ENCODE results near the gene SH3RF2. TPM values are rescaled to one million over a fixed set of nuclear protein-coding genes. Genes with fewer than 3 reads are reported as not detected.
A peak's percentile ranks its signal among the peaks of the same experiment; 100 is the strongest.

SH3RF2 gene
- polyA plus RNA-seq, 3 donors = not detected

GRCh38 chr5:145981589-145982571 lies 45.5 kb downstream of the SH3RF2 start:
- Histone ChIP-seq H3K9ac (ENCODE audit: insufficient read depth, low read length, poor library complexity, severe bottlenecking) (no peak overlapping the region), H3K27ac (ENCODE audit: low read depth in 1 of 2, low read length in 2 of 2) (peak overlapping the region in 1 of 2 donors; percentile 1), H3K4me1 (ENCODE audit: control insufficient read depth in 1 of 2, insufficient read depth in 2 of 2, low read length in 2 of 2) (peaks cover 44 to 46% of the 10 kb centered on the region in 2 donors), H3K36me3 (replicated peaks in 1 of 2; ENCODE audit: control insufficient read depth in 1 of 2, insufficient read depth in 2 of 2, low read length in 2 of 2) (no peaks in the 10 kb centered on the region), H3K4me2 (replicated peaks; ENCODE audit: extremely low read depth, low read length, poor library complexity, severe bottlenecking) (no peak overlapping the region), H2AFZ (ENCODE audit: insufficient read depth, low read depth, low read length, poor library complexity, severe bottlenecking) (no peak overlapping the region), H3K79me2 (ENCODE audit: insufficient read depth, low read length) (no peaks in the 10 kb centered on the region), H3K4me3 (replicated peaks in 1 of 3; ENCODE audit: low read depth in 2 of 3, low read length in 3 of 3) (no peak overlapping the region), H3K9me3 (replicated peaks in 1 of 2; ENCODE audit: control insufficient read depth in 1 of 2, insufficient read depth in 1 of 2, low read length in 2 of 2) (no peaks in the 10 kb centered on the region), H3K27me3 (ENCODE audit: control insufficient read depth in 2 of 2, insufficient read depth in 2 of 2, low read length in 2 of 2) (no peaks in the 10 kb centered on the region), H4K20me1 (ENCODE audit: insufficient read depth, low read length) (no peaks in the 10 kb centered on the region)
- Mint-ChIP-seq H3K9me3 (no peaks in the 10 kb centered on the region), H3K27me3 (ENCODE audit: low read depth in 3 of 3) (no peaks in the 10 kb centered on the region), H3K4me1 (peaks cover 38% of the 10 kb centered on the region), H3K36me3 (no peaks in the 10 kb centered on the region), H3K4me3 (no peak overlapping the region), H3K27ac (peak overlapping the region in 2 of 7 donors; percentile 24 to 25)
- intact Hi-C loops (cut with micrococcal nuclease) = no loop called here
- DNase-seq = peak in 1 of 3 donors; percentile 26
- TF ChIP-seq, protein P1, sequence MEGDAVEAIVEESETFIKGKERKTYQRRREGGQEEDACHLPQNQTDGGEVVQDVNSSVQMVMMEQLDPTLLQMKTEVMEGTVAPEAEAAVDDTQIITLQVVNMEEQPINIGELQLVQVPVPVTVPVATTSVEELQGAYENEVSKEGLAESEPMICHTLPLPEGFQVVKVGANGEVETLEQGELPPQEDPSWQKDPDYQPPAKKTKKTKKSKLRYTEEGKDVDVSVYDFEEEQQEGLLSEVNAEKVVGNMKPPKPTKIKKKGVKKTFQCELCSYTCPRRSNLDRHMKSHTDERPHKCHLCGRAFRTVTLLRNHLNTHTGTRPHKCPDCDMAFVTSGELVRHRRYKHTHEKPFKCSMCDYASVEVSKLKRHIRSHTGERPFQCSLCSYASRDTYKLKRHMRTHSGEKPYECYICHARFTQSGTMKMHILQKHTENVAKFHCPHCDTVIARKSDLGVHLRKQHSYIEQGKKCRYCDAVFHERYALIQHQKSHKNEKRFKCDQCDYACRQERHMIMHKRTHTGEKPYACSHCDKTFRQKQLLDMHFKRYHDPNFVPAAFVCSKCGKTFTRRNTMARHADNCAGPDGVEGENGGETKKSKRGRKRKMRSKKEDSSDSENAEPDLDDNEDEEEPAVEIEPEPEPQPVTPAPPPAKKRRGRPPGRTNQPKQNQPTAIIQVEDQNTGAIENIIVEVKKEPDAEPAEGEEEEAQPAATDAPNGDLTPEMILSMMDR (IDR thresholded peaks at IDR 0.05) = no peak
- WGBS (ENCODE audit: insufficient coverage) = 87% methylated on average over 3 of the region's 3 CpGs

DNA sequence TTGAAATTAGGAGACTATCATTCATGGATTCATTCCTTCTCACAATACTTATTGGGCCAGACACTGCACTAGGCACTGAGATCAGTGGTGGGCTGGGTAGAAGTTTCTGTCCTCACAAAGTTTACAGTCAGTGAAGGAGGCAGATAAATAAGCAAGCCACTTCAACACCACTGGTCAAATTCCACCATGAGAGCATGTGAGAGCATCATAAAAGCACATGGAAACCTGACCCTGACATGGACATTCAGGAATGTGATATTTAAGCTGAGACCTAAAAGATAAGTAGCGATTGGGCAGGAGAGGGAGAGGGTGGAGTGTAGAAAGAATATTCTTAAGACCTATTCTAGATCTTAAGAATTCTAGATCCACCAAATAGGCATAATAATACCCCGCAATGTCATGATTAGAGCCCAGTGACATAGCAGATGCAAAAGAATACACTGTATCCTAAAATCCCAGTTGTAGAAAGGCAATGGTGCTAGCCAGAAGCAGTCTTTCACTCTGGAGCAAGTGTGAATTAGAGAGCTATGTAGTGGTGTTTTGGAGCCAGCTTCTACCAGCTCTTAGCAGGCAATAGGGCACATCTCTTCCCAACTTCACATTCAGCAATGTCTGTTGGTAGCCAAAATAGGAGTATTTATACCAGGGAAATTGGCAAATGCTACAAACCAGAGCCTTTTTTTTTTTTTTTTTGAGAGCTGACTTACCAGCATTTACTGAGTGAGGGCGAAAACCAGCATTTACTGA lies 46.4 kb downstream of the SH3RF2 start:
- intact Hi-C loops (cut with micrococcal nuclease) = no loop called here

More for the DNA sequence above, 46.4 kb downstream of the SH3RF2 start:
- no peaks in the 10 kb centered on the region for H3K36me3 Mint-ChIP-seq
- Histone ChIP-seq H3K36me3 (replicated peaks in 1 of 2; ENCODE audit: control insufficient read depth in 1 of 2, insufficient read depth in 2 of 2, low read length in 2 of 2) (no peaks in the 10 kb centered on the region), H3K9ac (ENCODE audit: insufficient read depth, low read length, poor library complexity, severe bottlenecking) (no peak overlapping the region), H3K4me2 (replicated peaks; ENCODE audit: extremely low read depth, low read length, poor library complexity, severe bottlenecking) (no peak overlapping the region), H4K20me1 (ENCODE audit: insufficient read depth, low read length) (no peaks in the 10 kb centered on the region), H2AFZ (ENCODE audit: insufficient read depth, low read depth, low read length, poor library complexity, severe bottlenecking) (no peak overlapping the region), H3K4me3 (replicated peaks in 1 of 3; ENCODE audit: low read depth in 2 of 3, low read length in 3 of 3) (no peak overlapping the region), H3K4me1 (ENCODE audit: control insufficient read depth in 1 of 2, insufficient read depth in 2 of 2, low read length in 2 of 2) (peaks cover 44 to 46% of the 10 kb centered on the region in 2 donors), H3K9me3 (replicated peaks in 1 of 2; ENCODE audit: control insufficient read depth in 1 of 2, insufficient read depth in 1 of 2, low read length in 2 of 2) (no peaks in the 10 kb centered on the region), H3K27ac (ENCODE audit: low read depth in 1 of 2, low read length in 2 of 2) (no peak overlapping the region), H3K79me2 (ENCODE audit: insufficient read depth, low read length) (no peaks in the 10 kb centered on the region), H3K27me3 (ENCODE audit: control insufficient read depth in 2 of 2, insufficient read depth in 2 of 2, low read length in 2 of 2) (no peaks in the 10 kb centered on the region)
- peaks cover 38% of the 10 kb centered on the region for H3K4me1 Mint-ChIP-seq
- TF ChIP-seq, protein P1 (IDR thresholded peaks at IDR 0.05) = no peak
- H3K27me3 Mint-ChIP-seq (ENCODE audit: low read depth in 3 of 3) = no peaks in the 10 kb centered on the region
- DNase-seq = no peak
- no peak overlapping the region for H3K27ac Mint-ChIP-seq
- H3K9me3 Mint-ChIP-seq = no peaks in the 10 kb centered on the region
- no peak overlapping the region for H3K4me3 Mint-ChIP-seq
- WGBS (ENCODE audit: insufficient coverage) = no CpG with 5 or more reads among the region's 3 CpGs

All from CD14-positive monocyte (primary cell).